Mesothelial cell of epicardium (in vitro differentiated cells): ENCODE data around the gene NOL11. TPM values are rescaled to one million over a fixed set of nuclear protein-coding genes. Genes with fewer than 3 reads are reported as not detected.

Source experiments
- DNase-seq, 2 experiments: peaks; one replicate each; pipeline ENCODE4 v3.0.0; 2021; ENCODE audit warnings: low spot score in 2 of 2; ENCODE audit not compliant: unreplicated experiment in 2 of 2
- H3K27ac Mint-ChIP-seq: 2 replicates; pipeline ENCODE4 v1.8.0; 2021; ENCODE audit warnings: mixed read lengths
- H3K27me3 Mint-ChIP-seq: 2 replicates; pipeline ENCODE4 v1.8.0; 2021; ENCODE audit warnings: low read depth, mixed read lengths
- H3K36me3 Mint-ChIP-seq: 2 replicates; pipeline ENCODE4 v1.8.0; 2021; ENCODE audit warnings: mixed read lengths
- H3K4me1 Mint-ChIP-seq: 2 replicates; pipeline ENCODE4 v1.8.0; 2021; ENCODE audit warnings: mixed read lengths
- H3K4me3 Mint-ChIP-seq: 2 replicates; pipeline ENCODE4 v1.8.0; 2021; ENCODE audit warnings: mild to moderate bottlenecking, moderate library complexity, mixed read lengths
- H3K9me3 Mint-ChIP-seq: 2 replicates; pipeline ENCODE4 v1.8.0; 2021; ENCODE audit warnings: mixed read lengths
- CTCF ChIP-seq: fragments of 200-600 bp; sonication (generic); IDR thresholded peaks from one replicate; pipeline ENCODE4 v1.5.0; 2021; ENCODE audit warnings: antibody characterized with exemption; ENCODE audit not compliant: unreplicated experiment
- total RNA-seq: library from RNA; stranded (reverse); gene quantifications from 3 replicates; pipeline ENCODE4 v1.2.1, GENCODE V29; 2021

Gene NOL11
- total RNA-seq, 1 donor from 2014 or later = 51.4 TPM

GRCh38 chr17:67685351-67685750 lies 32.4 kb upstream of the NOL11 start:
- DNase-seq = no peak
- H3K4me1 Mint-ChIP-seq = no peaks in the 10 kb centered on the region
- TF ChIP-seq CTCF = no peak
- H3K4me3 Mint-ChIP-seq = no peak overlapping the region
- H3K9me3 Mint-ChIP-seq = no peaks in the 10 kb centered on the region
- no peaks in the 10 kb centered on the region for H3K36me3 Mint-ChIP-seq
- no peaks in the 10 kb centered on the region for H3K27me3 Mint-ChIP-seq
- no peak overlapping the region for H3K27ac Mint-ChIP-seq

GRCh38 chr17:67686241-67686640 lies 31.5 kb upstream of the NOL11 start:
- Mint-ChIP-seq H3K4me1 (no peaks in the 10 kb centered on the region), H3K9me3 (no peaks in the 10 kb centered on the region), H3K4me3 (no peak overlapping the region), H3K27me3 (no peaks in the 10 kb centered on the region), H3K36me3 (no peaks in the 10 kb centered on the region), H3K27ac (no peak overlapping the region)
- no peak for TF ChIP-seq CTCF
- no peak for DNase-seq

- Mint-ChIP-seq H3K36me3 (no peaks in the 10 kb centered on the region), H3K27me3 (no peaks in the 10 kb centered on the region), H3K4me3 (no peak overlapping the region), H3K9me3 (no peaks in the 10 kb centered on the region), H3K4me1 (no peaks in the 10 kb centered on the region), H3K27ac (no peak overlapping the region)
- no peak for TF ChIP-seq CTCF
- no peak for DNase-seq
These were observed 30.2 kb upstream of the NOL11 start for GRCh38 chr17:67687511-67687910.

GRCh38 chr17:67689534-67690177 lies 28.1 kb upstream of the NOL11 start:
- no peaks in the 10 kb centered on the region for H3K27me3 Mint-ChIP-seq
- peak in 1 of 2 experiments; percentile 39 for DNase-seq

GRCh38 chr17:67693811-67694210 lies 23.9 kb upstream of the NOL11 start:
- H3K4me3 Mint-ChIP-seq = no peak overlapping the region
- no peaks in the 10 kb centered on the region for H3K27me3 Mint-ChIP-seq
- H3K27ac Mint-ChIP-seq = no peak overlapping the region
- DNase-seq = no peak
- H3K9me3 Mint-ChIP-seq = no peaks in the 10 kb centered on the region
- TF ChIP-seq CTCF = no peak
- H3K36me3 Mint-ChIP-seq = peaks cover 6% of the 10 kb centered on the region
- H3K4me1 Mint-ChIP-seq = peaks cover 2% of the 10 kb centered on the region

More at GRCh38 chr17:67689534-67690177, 28.1 kb upstream of the NOL11 start:
- Mint-ChIP-seq H3K36me3 (peaks cover 6% of the 10 kb centered on the region), H3K27ac (no peak overlapping the region), H3K4me3 (no peak overlapping the region), H3K9me3 (no peaks in the 10 kb centered on the region), H3K4me1 (no peaks in the 10 kb centered on the region)
- TF ChIP-seq CTCF = peak; percentile 93

- TF ChIP-seq CTCF = no peak
- H3K27me3 Mint-ChIP-seq = no peaks in the 10 kb centered on the region
- H3K9me3 Mint-ChIP-seq = no peaks in the 10 kb centered on the region
- no peak overlapping the region for H3K27ac Mint-ChIP-seq
- no peak overlapping the region for H3K4me3 Mint-ChIP-seq
- no peak for DNase-seq
- H3K36me3 Mint-ChIP-seq = peaks cover 6% of the 10 kb centered on the region
- H3K4me1 Mint-ChIP-seq = peaks cover 2% of the 10 kb centered on the region
These were observed 21.4 kb upstream of the NOL11 start for GRCh38 chr17:67696347-67696746.
